Frontal cortex (tissue), 4 donors: ENCODE data around the gene CERCAM. TPM values are rescaled to one million over a fixed set of nuclear protein-coding genes. Genes with fewer than 3 reads are reported as not detected.
A peak's percentile ranks its signal among the peaks of the same experiment; 100 is the strongest.
"Not testable (repeated sequence)": the region's sequence is repeated elsewhere in the genome, so short reads cannot be mapped to it uniquely, and the experiment has no call there.

Source experiments
- DNase-seq, 2 donors: peaks; one replicate each; pipeline ENCODE4 v3.0.0; 2012; ENCODE audit warnings: low spot score in 2 of 2
- FAIRE-seq: peaks from 2 replicates; lab custom pipeline; 2012; peaks lifted over from hg19 to GRCh38; lab: Jason Lieb, UNC
- total RNA-seq: library from RNA; depleted of rRNA; stranded (reverse); fragments of >200 nt; gene quantifications from one replicate; pipeline ENCODE4 v1.2.3, GENCODE V29; 2014
- donor health status: control.
- donor health status: control.
- donor health status: control.

CERCAM gene
- total RNA-seq, 1 donor from 2014 or later, result 10.2 TPM

- DNase-seq (no peak), FAIRE-seq (no peak)
Measured at GRCh38 chr9:128415281-128415680, 5.4 kb upstream of the CERCAM start.

- DNase-seq, result no peak
- FAIRE-seq, result no peak
Measured at GRCh38 chr9:128416014-128416413, 4.6 kb upstream of the CERCAM start.

- no peak for DNase-seq
- no peak for FAIRE-seq
Measured at GRCh38 chr9:128416432-128417019, 4.1 kb upstream of the CERCAM start.

- no peak for DNase-seq
- FAIRE-seq, result no peak
Measured at GRCh38 chr9:128419061-128419925, 1.4 kb upstream of the CERCAM start.

- peak; percentile 81 to 85 for DNase-seq
- FAIRE-seq, result no peak
Measured at GRCh38 chr9:128420060-128420650, 502 bp upstream of the CERCAM start.

GRCh38 chr9:128421482-128421996 is 882 bp downstream of the CERCAM start:
- DNase-seq (no peak), FAIRE-seq (no peak)

- DNase-seq, FAIRE-seq: not testable (repeated sequence)
Measured at GRCh38 chr9:128422022-128422782, 1.5 kb downstream of the CERCAM start.

- no peak for FAIRE-seq
- no peak for DNase-seq
Measured at GRCh38 chr9:128422783-128423150, 2.1 kb downstream of the CERCAM start.

- FAIRE-seq, DNase-seq: not testable (repeated sequence)
Measured at GRCh38 chr9:128423356-128423755, 2.7 kb downstream of the CERCAM start.

GRCh38 chr9:128424268-128424780 is 3.7 kb downstream of the CERCAM start:
- DNase-seq (no peak), FAIRE-seq (no peak)

- no peak for FAIRE-seq
- DNase-seq, result no peak
Measured at GRCh38 chr9:128428644-128429512, 8.2 kb downstream of the CERCAM start.

GRCh38 chr9:128429513-128430086 is 8.9 kb downstream of the CERCAM start:
- no peak for DNase-seq
- no peak for FAIRE-seq

- peak in 1 of 2 donors; percentile 41 for DNase-seq
- FAIRE-seq, result no peak
Measured at GRCh38 chr9:128431207-128431606, 10.6 kb downstream of the CERCAM start.

GRCh38 chr9:128434340-128434739 is 13.7 kb downstream of the CERCAM start:
- FAIRE-seq (no peak), DNase-seq (no peak)

GRCh38 chr9:128435611-128436010 is 15.0 kb downstream of the CERCAM start:
- DNase-seq, result no peak
- FAIRE-seq, result no peak

GRCh38 chr9:128438343-128439109 is 17.9 kb downstream of the CERCAM start:
- no peak for FAIRE-seq

GRCh38 chr9:128439273-128439672 is 18.6 kb downstream of the CERCAM start:
- FAIRE-seq (no peak), DNase-seq (no peak)

More at GRCh38 chr9:128438343-128439109, 17.9 kb downstream of the CERCAM start:
- peak; percentile 62 to 84 for DNase-seq

GRCh38 chr9:128442150-128442549 is 21.5 kb downstream of the CERCAM start:
- FAIRE-seq (no peak), DNase-seq (no peak)
